Myometrial cell (primary cell): Measurements from ENCODE around the gene GOLGA7B. TPM values are rescaled to one million over a fixed set of nuclear protein-coding genes. Genes with fewer than 3 reads are reported as not detected.

Source experiments
- total RNA-seq: library from RNA; depleted of rRNA; stranded (reverse); fragments of >200 nt; gene quantifications from 2 replicates; pipeline ENCODE4 v1.2.3, GENCODE V29; 2015

The GOLGA7B gene
- total RNA-seq, result not detected in 2 replicates

GRCh38 chr10:97849687-97850402, at the start of gene GOLGA7B:
Gene GOLGA7B (plus strand): TSS chr10:97849843. CDS start chr10:97850304, 461 bp downstream.

Other genes with a start within 250 kb of the GOLGA7B start
- gene MORN4, start 216.3 kb upstream of the GOLGA7B start, total RNA-seq, result 7.8 and 18.4 TPM in 2 replicates
- 32.0 and 33.5 TPM in 2 replicates for gene PI4K2A, start 209.2 kb upstream of the GOLGA7B start, total RNA-seq
- 28.3 and 28.4 TPM in 2 replicates for gene AVPI1, start 162.6 kb upstream of the GOLGA7B start, total RNA-seq
- gene MARVELD1, start 136.1 kb upstream of the GOLGA7B start, total RNA-seq, result 55.3 and 63.4 TPM in 2 replicates
- 8.7 and 13.5 TPM in 2 replicates for gene ZFYVE27, start 112.7 kb upstream of the GOLGA7B start, total RNA-seq
- gene SFRP5, start 77.8 kb upstream of the GOLGA7B start, total RNA-seq, result not detected in 2 replicates
- gene CRTAC1, start 180.8 kb downstream of the GOLGA7B start, total RNA-seq, result not detected in 2 replicates